Measurements from ENCODE around the gene ST7.

ST7 gene

GRCh38 chr7:117149692-117150091 is 196.4 kb downstream of the ST7 start:
- H3K4me3 ChIP-seq (ENCODE audit: low read depth, low read length): no peak overlapping the region
- DNase-seq (ENCODE audit: low read depth): no peak
- TF ChIP-seq MYC (IDR thresholded peaks at IDR 0.05; ENCODE audit: low read depth, low read length): no peak
- no peak for TF ChIP-seq MAX (IDR thresholded peaks at IDR 0.05; ENCODE audit: low read depth, low read length)

- DNase-seq (ENCODE audit: low read depth): no peak
- no peak overlapping the region for H3K4me3 ChIP-seq (ENCODE audit: low read depth, low read length)
Observed at GRCh38 chr7:117152213-117153007, 199.1 kb downstream of the ST7 start.

GRCh38 chr7:117153016-117153545 is 199.8 kb downstream of the ST7 start:
- TF ChIP-seq MAX (IDR thresholded peaks at IDR 0.05; ENCODE audit: low read depth, low read length): no peak
- no peak for TF ChIP-seq CTCF (IDR thresholded peaks at IDR 0.05; ENCODE audit: low read depth, low read length)
- TF ChIP-seq MYC (IDR thresholded peaks at IDR 0.05; ENCODE audit: low read depth, low read length): no peak
- no peak for TF ChIP-seq POLR2A (IDR thresholded peaks at IDR 0.05; ENCODE audit: extremely low read depth, insufficient read length)
- no peak for DNase-seq (ENCODE audit: low read depth)
- H3K4me3 ChIP-seq (ENCODE audit: low read depth, low read length): no peak overlapping the region

More at GRCh38 chr7:117152213-117153007, 199.1 kb downstream of the ST7 start:
- TF ChIP-seq POLR2A (IDR thresholded peaks at IDR 0.05; ENCODE audit: extremely low read depth, insufficient read length) (no peak), MYC (IDR thresholded peaks at IDR 0.05; ENCODE audit: low read depth, low read length) (no peak), MAX (IDR thresholded peaks at IDR 0.05; ENCODE audit: low read depth, low read length) (no peak), CTCF (IDR thresholded peaks at IDR 0.05; ENCODE audit: low read depth, low read length) (no peak)

- TF ChIP-seq MYC (IDR thresholded peaks at IDR 0.05; ENCODE audit: low read depth, low read length) (no peak), POLR2A (IDR thresholded peaks at IDR 0.05; ENCODE audit: extremely low read depth, insufficient read length) (no peak), MAX (IDR thresholded peaks at IDR 0.05; ENCODE audit: low read depth, low read length) (no peak), CTCF (IDR thresholded peaks at IDR 0.05; ENCODE audit: low read depth, low read length) (no peak)
- no peak for DNase-seq (ENCODE audit: low read depth)
- H3K4me3 ChIP-seq (ENCODE audit: low read depth, low read length): no peak overlapping the region
Observed at GRCh38 chr7:117154721-117155120, 201.4 kb downstream of the ST7 start.

- no peak overlapping the region for H3K4me3 ChIP-seq (ENCODE audit: low read depth, low read length)
- TF ChIP-seq CTCF (IDR thresholded peaks at IDR 0.05; ENCODE audit: low read depth, low read length) (no peak), MYC (IDR thresholded peaks at IDR 0.05; ENCODE audit: low read depth, low read length) (no peak), POLR2A (IDR thresholded peaks at IDR 0.05; ENCODE audit: extremely low read depth, insufficient read length) (no peak), MAX (IDR thresholded peaks at IDR 0.05; ENCODE audit: low read depth, low read length) (no peak)
- DNase-seq (ENCODE audit: low read depth): no peak
Observed at GRCh38 chr7:117155694-117156093, 202.4 kb downstream of the ST7 start.
